ENCODE results near the gene MMP14. TPM values are rescaled to one million over a fixed set of nuclear protein-coding genes. Genes with fewer than 3 reads are reported as not detected.

Gene MMP14
- total and polyA plus RNA-seq, 2 of the 8 experiments (the other 6 are each of a cell fraction or from before 2014, with no cell fraction given): 58.2 to 86.8 TPM

- H3K14ac ChIP-seq (ENCODE audit: insufficient read length): no peak overlapping the region
- H4K20me1 ChIP-seq (replicated peaks in 1 of 2; ENCODE audit: control insufficient read depth in 1 of 2, insufficient read depth in 2 of 2, low read length in 2 of 2): no peaks in the 10 kb centered on the region
- H4K8ac ChIP-seq (ENCODE audit: extremely low read depth, insufficient read depth, low read length): no peak overlapping the region
- H3K23me2 ChIP-seq (ENCODE audit: low read depth, low read length): peaks cover 7% of the 10 kb centered on the region
- H2AFZ ChIP-seq (ENCODE audit: low read length): no peak overlapping the region
- H3K79me1 ChIP-seq (ENCODE audit: low read depth, low read length): peaks cover 3% of the 10 kb centered on the region; the same call in 1 of the 2 replicates
- FAIRE-seq (no peak), DNase-seq (ENCODE audit: low read depth in 1 of 2, low spot score in 2 of 2) (no peak)
- H3K9ac ChIP-seq (replicated peaks in 1 of 4; ENCODE audit: extremely low read depth in 1 of 4, low read depth in 3 of 4, low read length in 3 of 4): no peak overlapping the region
- no peaks in the 10 kb centered on the region for H3K9me3 ChIP-seq (ENCODE audit: insufficient read depth in 2 of 2, low read depth in 1 of 2, low read length in 1 of 2)
- no peak overlapping the region for H2BK120ac ChIP-seq (replicated peaks; ENCODE audit: low read depth, low read length)
- 80% methylated on average over 1 of the region's 4 CpGs; no CpG with 5 or more reads in 1 of the 2 experiments for WGBS, 2 experiments (ENCODE audit: extremely low coverage in 1 of 2, insufficient coverage in 1 of 2, insufficient read length in 1 of 2, insufficient replicate concordance in 2 of 2, low coverage in 1 of 2, low lambda C conversion rate in 2 of 2, missing lambda C conversion rate in 1 of 2)
- H4K91ac ChIP-seq (replicated peaks; ENCODE audit: insufficient read length, low read length): no peak overlapping the region
- H3K4me3 ChIP-seq (ENCODE audit: extremely low read depth in 1 of 4, insufficient read depth in 2 of 4, low read depth in 3 of 4, low read length in 4 of 4): no peak overlapping the region
- peaks cover 0 to 17% (median 11%) of the 10 kb centered on the region in 4 experiments; a peak in 6 of 7 replicates for H3K27me3 ChIP-seq (replicated peaks in 1 of 4; ENCODE audit: control insufficient read depth in 3 of 4, extremely low read depth in 1 of 4, insufficient read depth in 3 of 4, low read length in 3 of 4)
- no peak overlapping the region for H2BK12ac ChIP-seq (ENCODE audit: low read depth, low read length)
- no peak overlapping the region for H3K4ac ChIP-seq (replicated peaks; ENCODE audit: insufficient read length, low read depth, low read length)
- no peak overlapping the region for H2BK5ac ChIP-seq (ENCODE audit: low read depth, low read length)
- H2AK5ac ChIP-seq (ENCODE audit: low read depth, low read length): no peak overlapping the region
- peaks cover 3 to 7% (median 6%) of the 10 kb centered on the region in 4 experiments; a peak in 6 of 7 replicates for H3K4me1 ChIP-seq (replicated peaks in 1 of 4; ENCODE audit: control insufficient read depth in 3 of 4, insufficient read depth in 4 of 4, low read length in 3 of 4)
- no peak overlapping the region for H3K27ac ChIP-seq (ENCODE audit: low read depth, low read length)
- H3K56ac ChIP-seq (replicated peaks; ENCODE audit: insufficient read length, low read depth, low read length): no peak overlapping the region
- CTCF ChIA-PET (ENCODE audit: partially characterized antibody): interaction anchor here (0.6 to 14.9 kb wide), 12 partner anchors 8 to 332 kb away, joined by 3 to 158 read pairs (median 5); partner anchors contain the start of gene LRP10
- H3K18ac ChIP-seq (ENCODE audit: extremely low read depth, low read length): no peak overlapping the region
- H3K79me2 ChIP-seq (ENCODE audit: control insufficient read depth in 1 of 2, insufficient read depth in 2 of 2, low read length in 2 of 2): no peaks in the 10 kb centered on the region
- POLR2A ChIA-PET (ENCODE audit: partially characterized antibody): interaction anchor here (0.6 to 1.6 kb wide), 7 partner anchors 8 to 762 kb away, joined by 3 to 5 read pairs (median 3); partner anchors contain the start of gene MRPL52
- no peak overlapping the region for H3K23ac ChIP-seq (ENCODE audit: insufficient read length)
- no peaks in the 10 kb centered on the region for H3K36me3 ChIP-seq (ENCODE audit: control insufficient read depth in 2 of 4, insufficient read depth in 4 of 4, low read length in 3 of 4)
- no peak overlapping the region; a peak in 1 of 4 replicates for H3K4me2 ChIP-seq (ENCODE audit: insufficient read depth in 1 of 2, low read depth in 2 of 2, low read length in 2 of 2)
- no peak overlapping the region for H2BK15ac ChIP-seq (ENCODE audit: low read length)
- no peak overlapping the region for H4K5ac ChIP-seq (ENCODE audit: insufficient read length, low read depth, low read length)
- no peak overlapping the region for H2BK20ac ChIP-seq (ENCODE audit: low read length)
- TF ChIP-seq POLR2A (IDR thresholded peaks at IDR 0.05; ENCODE audit: control extremely low read depth in 1 of 2, low read depth in 2 of 2, low read length in 2 of 2): no peak
- no peak for TF ChIP-seq BRCA1 (IDR thresholded peaks at IDR 0.05; ENCODE audit: low read depth, low read length)
- TF ChIP-seq CBX8 (IDR thresholded peaks at IDR 0.05; ENCODE audit: borderline replicate concordance, low read depth, low read length): no peak
- no peak for TF ChIP-seq SP4 (IDR thresholded peaks at IDR 0.05; ENCODE audit: low read length)
- no peak for TF ChIP-seq YY1 (IDR thresholded peaks at IDR 0.05; ENCODE audit: low read depth, low read length)
- TF ChIP-seq TAF1 (IDR thresholded peaks at IDR 0.05; ENCODE audit: low read depth, low read length): no peak
- TF ChIP-seq SIRT6 (IDR thresholded peaks at IDR 0.05; ENCODE audit: low read length): no peak
- no peak for TF ChIP-seq ZNF274 (IDR thresholded peaks at IDR 0.05; ENCODE audit: borderline replicate concordance, extremely low read depth, low read length)
- no peak for TF ChIP-seq RAD21 (IDR thresholded peaks at IDR 0.05 in 1 of 2, conservative IDR thresholded peaks at IDR 0.05 in 1 of 2; ENCODE audit: low read depth in 2 of 2, low read length in 2 of 2)
- TF ChIP-seq EP300 (IDR thresholded peaks at IDR 0.05; ENCODE audit: borderline replicate concordance in 1 of 2, low read depth in 2 of 2, low read length in 2 of 2): no peak
- no peak for TF ChIP-seq CHD2 (IDR thresholded peaks at IDR 0.05; ENCODE audit: low read length)
- no peak for TF ChIP-seq JUND (IDR thresholded peaks at IDR 0.05; ENCODE audit: low read length)
- TF ChIP-seq MAFK (IDR thresholded peaks at IDR 0.05; ENCODE audit: low read depth, low read length): no peak
- no peak for TF ChIP-seq HDAC6 (IDR thresholded peaks at IDR 0.05; ENCODE audit: low read depth, low read length)
- no peak for TF ChIP-seq CBX5 (IDR thresholded peaks at IDR 0.05; ENCODE audit: low read depth, low read length)
- TF ChIP-seq TCF12 (IDR thresholded peaks at IDR 0.05; ENCODE audit: low read depth, low read length): no peak
Measured at GRCh38 chr14:22888662-22889061, 52.3 kb downstream of the MMP14 start.

Data from H1 (cell line).